HG03575 (cell line): ENCODE results near the gene ARMC9.

Experiments used
- ATAC-seq: cut with Tn5 transposase; IDR thresholded peaks from one replicate; pipeline ENCODE4 v1.9.1; 2021; ENCODE audit not compliant: unreplicated experiment, insufficient number of reproducible peaks, low FRiP score; ENCODE audit errors: extremely low read depth

ARMC9 gene

DNA sequence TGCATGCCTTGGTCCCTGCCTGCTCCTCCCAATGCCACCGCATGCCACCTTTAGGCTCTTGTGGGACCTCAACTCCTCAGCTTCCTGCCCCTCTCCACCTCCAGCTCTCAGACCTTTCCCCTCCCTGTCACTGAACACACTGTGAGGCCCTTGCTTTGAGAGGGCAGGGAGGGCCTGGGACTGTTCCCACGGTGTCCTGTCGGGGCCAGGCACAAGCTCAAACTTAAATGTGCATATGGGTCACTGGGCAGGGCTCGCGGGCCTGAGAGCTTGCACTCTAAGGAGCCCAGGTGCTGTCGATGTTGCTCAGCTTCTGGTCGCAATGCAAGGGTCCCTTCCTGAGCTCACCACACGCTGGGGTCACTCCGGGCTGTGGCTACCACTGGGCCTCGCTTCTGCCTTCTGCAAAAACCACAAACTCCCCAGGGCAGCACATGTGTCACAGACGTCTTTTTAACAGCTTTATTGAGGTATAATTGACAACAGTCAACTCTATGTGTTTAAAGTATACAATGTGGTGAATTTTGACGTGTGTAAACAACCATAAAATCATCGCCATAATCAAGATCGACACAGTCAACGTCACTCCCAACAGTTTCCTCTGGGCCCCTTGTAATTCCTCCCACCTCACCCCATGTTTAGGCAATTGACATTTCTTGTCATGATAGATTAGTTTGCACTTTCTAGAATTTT, 185.1 kb downstream of the ARMC9 start:
- ATAC-seq: no peak

GRCh38 chr2:231384109-231384435, 185.6 kb downstream of the ARMC9 start:
- no peak for ATAC-seq

DNA sequence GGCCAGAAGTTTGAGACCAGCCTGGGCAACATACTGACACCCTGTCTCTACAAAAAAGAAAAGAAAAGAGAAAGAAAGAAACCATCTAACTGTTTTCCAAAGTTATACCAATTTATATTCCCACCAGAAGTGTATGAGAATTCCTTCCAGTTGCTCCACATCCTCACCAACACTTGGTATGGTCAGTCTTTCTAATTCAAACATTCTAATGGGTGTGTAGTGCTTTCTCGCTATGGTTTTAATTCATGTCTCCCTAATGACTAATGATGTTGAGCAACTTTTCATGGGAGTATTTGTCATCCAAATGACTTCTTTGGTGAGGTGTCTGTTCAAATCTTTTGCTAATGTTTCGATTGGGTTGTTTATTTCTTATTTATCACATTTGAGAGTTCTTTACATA, 186.5 kb downstream of the ARMC9 start:
- no peak for ATAC-seq

GRCh38 chr2:231385429-231385828, 187.0 kb downstream of the ARMC9 start:
- ATAC-seq: no peak

GRCh38 chr2:231386446-231386845, 188.0 kb downstream of the ARMC9 start:
- ATAC-seq: no peak

DNA sequence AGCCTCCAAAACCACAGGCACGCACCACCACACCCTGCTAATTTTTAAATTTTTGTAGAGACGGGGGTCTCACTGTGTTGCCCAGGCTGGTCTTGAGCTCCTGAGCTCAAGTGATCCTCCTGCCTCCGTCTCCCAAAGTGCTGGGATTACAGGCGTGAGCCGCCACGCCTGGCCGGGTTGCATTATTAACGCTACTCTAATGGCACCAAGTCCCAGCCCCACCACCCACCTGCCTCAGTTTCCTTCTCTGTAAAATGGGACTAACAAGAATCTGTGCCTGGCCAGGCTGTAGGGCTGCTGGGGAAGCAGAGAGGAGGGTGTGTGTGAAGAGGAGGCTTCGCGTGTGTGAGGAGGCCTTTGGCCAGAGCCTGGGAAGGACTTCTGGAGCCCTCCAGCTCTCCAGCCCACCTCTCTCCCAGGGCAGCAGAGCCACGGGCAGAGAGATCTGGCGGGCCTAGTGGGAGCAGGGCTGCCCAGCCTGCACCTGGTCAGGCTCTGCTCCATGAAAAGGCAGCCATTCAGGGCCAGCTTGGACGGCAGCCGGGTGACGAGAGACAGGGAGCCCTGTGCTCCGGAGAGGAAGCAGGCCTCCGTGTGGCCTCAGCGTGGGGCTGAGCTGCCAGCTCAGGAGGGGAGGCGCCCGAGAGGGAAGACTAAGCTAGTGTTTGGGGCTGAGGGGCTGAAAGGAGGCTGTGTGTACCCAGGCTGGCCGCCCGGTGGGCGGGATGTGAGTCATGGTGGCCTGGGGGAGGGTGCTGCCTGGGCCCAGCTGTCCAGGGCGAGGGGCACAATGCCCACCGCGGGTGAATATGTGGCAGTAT, 189.7 kb downstream of the ARMC9 start:
- no peak for ATAC-seq

DNA sequence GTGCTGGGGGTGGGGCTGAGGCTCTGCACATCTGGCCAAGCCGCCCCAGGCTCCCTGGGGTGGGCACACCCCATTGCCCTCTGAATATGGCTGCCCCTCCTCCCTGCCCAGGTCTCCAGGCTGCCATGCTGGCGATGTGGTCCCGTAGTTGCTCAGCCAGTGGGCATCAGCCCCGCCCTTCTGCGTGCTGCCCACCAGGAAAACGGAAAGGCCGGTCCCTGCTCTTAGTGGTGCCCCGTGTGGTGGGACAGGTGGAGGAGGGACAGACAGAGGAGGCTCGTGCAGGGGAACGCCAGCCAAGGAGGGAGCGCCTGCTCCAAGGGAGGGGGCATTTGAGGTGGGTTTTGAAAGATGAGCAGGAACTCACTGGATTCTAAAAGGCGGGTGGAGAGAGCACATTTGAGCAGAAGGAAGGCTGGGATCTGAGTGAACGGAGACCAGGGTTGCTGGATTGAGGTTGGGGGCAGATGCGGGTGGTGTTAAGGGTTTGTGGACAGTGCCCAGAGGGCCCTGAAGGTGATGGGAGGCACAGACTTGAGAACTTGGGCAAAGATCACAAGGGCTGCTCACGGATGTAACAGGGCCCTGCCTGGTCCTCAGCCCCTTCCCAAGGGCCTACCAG, 190.4 kb downstream of the ARMC9 start:
- no peak for ATAC-seq

GRCh38 chr2:231390667-231391066, 192.2 kb downstream of the ARMC9 start:
- ATAC-seq: no peak

GRCh38 chr2:231391981-231392380, 193.6 kb downstream of the ARMC9 start:
- no peak for ATAC-seq

GRCh38 chr2:231392431-231393148, 194.2 kb downstream of the ARMC9 start:
- no peak for ATAC-seq

- ATAC-seq: no peak
These were observed 195.0 kb downstream of the ARMC9 start for GRCh38 chr2:231393149-231394131.

DNA sequence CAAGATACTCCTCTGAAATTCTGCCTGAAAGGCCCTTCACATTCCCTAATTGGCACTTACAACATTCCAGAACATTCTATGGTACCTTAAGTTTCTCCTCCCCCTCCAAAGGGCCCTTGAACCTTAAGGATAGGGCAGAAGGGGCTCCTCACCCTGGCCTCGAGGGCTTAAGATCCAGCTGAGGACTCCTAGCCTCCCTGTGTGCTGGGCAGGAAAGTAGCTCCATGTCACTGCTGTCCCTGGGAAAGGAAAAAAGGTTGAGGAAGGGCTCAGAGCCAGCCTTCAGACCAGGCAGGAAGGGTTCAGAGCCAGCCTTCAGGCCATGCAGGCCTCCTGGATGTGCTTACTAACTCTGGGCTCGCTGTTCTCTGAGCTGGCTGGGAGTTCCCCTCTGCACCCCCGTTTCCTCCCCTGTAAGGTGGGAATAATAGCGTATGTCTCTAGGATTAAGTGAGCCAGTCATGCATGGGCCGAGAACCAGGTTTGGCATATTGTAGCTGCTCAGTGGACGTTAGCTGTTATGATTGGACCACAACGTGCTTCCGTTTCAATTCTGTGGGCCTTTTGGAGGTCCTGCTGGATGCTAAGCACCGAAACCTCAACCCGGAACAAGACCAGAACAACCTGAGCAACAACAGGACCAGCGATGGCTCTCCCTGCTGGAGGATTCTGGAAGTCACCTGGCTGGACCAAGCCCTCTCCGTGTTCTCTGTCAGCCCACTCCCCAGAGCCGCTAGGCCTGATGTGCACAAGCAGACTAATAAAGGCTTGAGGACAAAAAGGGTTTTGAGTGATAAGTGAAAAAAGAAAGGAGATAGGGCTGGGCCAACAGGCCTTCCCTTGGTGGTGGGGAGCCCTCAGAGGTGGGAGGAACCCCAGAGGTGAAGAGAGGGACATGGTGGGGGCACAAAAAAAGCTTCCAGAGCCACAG, 196.0 kb downstream of the ARMC9 start:
- ATAC-seq: no peak

DNA sequence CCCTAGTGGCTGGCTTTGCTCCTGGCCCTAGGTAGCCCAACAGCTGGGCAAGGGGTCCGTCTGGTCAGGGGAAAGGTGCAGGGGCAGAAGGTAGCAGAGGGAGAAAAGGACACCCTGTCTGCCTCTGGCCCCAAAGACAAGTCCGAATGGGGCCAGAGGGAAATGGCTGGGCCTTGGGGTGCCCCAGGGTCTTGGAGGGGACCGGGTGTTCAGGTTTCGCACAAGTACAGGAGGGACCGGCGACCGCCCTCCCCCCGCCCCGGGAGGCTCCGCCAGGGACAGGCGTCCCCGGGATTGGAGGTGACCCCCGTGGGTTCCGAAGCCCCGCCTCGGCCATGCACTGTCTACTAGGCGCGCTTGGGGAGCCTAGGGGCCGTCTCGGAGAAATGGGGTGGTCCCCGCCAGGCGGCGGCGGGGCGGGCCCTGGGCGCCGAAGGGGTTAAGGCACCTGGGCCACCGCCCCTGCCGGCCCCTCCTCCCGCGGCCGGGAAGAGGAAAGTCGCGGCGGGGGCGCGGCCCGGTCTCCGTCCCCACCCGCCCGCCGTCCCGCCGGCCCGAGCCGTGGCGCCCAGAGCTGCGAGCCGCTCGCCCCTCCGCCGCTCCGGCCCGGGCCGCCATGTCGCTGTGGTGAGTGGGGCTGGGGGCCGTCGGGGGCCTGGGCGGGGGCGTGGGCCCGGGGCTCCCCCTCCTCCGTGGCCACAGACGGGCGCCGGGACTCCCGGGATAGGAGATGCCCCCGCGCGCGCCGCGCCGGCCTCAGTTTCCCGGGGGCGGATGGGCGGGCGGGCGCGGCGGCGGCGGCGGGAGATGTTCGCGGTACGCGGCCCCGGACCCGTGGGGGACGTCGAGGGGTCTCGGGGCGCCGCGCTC, 197.0 kb downstream of the ARMC9 start, which contains the start of gene B3GNT7:
Gene B3GNT7 (plus strand): TSS at position 523 of the 870 bp plus-strand sequence. CDS start 94 bp downstream, at position 617.
- no peak for ATAC-seq

GRCh38 chr2:231396058-231396821, 197.8 kb downstream of the ARMC9 start:
- no peak for ATAC-seq

DNA sequence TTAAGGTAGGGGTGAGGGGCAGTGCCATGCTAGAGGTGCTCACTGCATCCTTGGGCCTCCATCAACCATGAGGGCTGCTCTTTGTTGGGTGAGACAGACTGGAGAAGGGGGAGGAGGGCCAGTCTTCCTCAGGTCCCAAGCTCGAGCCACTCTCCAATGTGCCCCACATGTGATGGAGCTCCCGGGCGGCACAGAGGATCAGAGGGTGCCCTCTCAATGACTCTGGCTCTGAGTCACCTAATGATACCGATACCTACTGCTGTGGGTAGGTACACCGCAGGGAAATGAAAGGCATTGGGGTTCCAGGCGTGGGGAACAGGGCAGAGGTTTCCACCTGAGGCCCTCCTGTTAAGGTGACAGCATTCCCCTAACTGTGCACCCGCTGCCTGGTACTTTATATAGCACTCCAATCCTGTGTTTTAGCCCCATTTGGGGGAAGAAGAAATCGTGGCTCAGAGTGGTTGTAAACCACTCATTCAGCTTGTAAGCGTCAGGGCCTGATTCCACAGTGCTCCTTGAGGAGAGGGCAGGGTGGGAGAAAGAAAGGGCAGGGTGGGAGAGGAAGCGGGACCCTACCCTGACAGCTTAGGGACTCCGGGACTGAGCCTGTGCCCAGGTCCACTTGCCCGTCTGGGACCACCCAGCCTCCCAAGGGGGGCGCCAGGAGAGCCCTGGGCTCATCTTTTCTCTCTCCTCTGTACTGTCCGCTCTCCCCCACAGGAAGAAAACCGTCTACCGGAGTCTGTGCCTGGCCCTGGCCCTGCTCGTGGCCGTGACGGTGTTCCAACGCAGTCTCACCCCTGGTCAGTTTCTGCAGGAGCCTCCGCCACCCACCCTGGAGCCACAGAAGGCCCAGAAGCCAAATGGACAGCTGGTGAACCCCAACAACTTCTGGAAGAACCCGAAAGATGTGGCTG, 198.8 kb downstream of the ARMC9 start:
- ATAC-seq: no peak
